GM10266 (cell line): ENCODE results near the gene MICB.

ENCODE experiments used
- DNase-seq: peaks from one replicate; pipeline ENCODE4 v3.0.0; 2012; ENCODE audit errors: extremely low spot score
- CTCF ChIP-seq: IDR thresholded peaks from 2 replicates; pipeline ENCODE4 v1.5.1; 2012; ENCODE audit warnings: mild to moderate bottlenecking, low read depth; ENCODE audit not compliant: control insufficient read depth, insufficient read depth; ENCODE audit errors: missing control alignments

MICB gene

GRCh38 chr6:31538805-31539400 is 41.0 kb downstream of the MICB start:
- no peak for DNase-seq
- no peak for TF ChIP-seq CTCF

- no peak for DNase-seq
Measured at GRCh38 chr6:31540640-31541039, 42.7 kb downstream of the MICB start.

GRCh38 chr6:31541059-31541657 is 43.2 kb downstream of the MICB start:
- DNase-seq: peak; percentile 60
- TF ChIP-seq CTCF: no peak

More at GRCh38 chr6:31540640-31541039, 42.7 kb downstream of the MICB start:
- TF ChIP-seq CTCF: no peak

GRCh38 chr6:31541658-31542521 is 43.9 kb downstream of the MICB start, which contains the start of gene DDX39B:
DDX39B (minus strand) TSS chr6:31542003; CDS start chr6:31540532, 1,471 bp downstream.
- no peak for TF ChIP-seq CTCF
- peak; percentile 92 for DNase-seq

- no peak for DNase-seq
- no peak for TF ChIP-seq CTCF
Measured at GRCh38 chr6:31543639-31544038, 45.7 kb downstream of the MICB start.

GRCh38 chr6:31544676-31545075 is 46.7 kb downstream of the MICB start:
- no peak for TF ChIP-seq CTCF
- no peak for DNase-seq
